TTC549 (cell line): ENCODE measurements around the gene KCTD1.

Experiments used
- FAIRE-seq: peaks from 2 replicates; lab custom pipeline; 2012; peaks lifted over from hg19 to GRCh38; lab: Jason Lieb, UNC

Gene KCTD1

GRCh38 chr18:26521617-26522016 lies 26.7 kb downstream of the KCTD1 start:
- FAIRE-seq, result no peak

- no peak for FAIRE-seq
Observed at GRCh38 chr18:26520974-26521373, 27.4 kb downstream of the KCTD1 start.

- no peak for FAIRE-seq
Observed at GRCh38 chr18:26519114-26519513, 29.2 kb downstream of the KCTD1 start.

GRCh38 chr18:26516964-26517363 lies 31.4 kb downstream of the KCTD1 start:
- no peak for FAIRE-seq

GRCh38 chr18:26515643-26516487 lies 32.5 kb downstream of the KCTD1 start:
- FAIRE-seq, result no peak

- no peak for FAIRE-seq
Observed at GRCh38 chr18:26511339-26512071, 36.8 kb downstream of the KCTD1 start.

- FAIRE-seq, result no peak
Observed at GRCh38 chr18:26510337-26510736, 38.0 kb downstream of the KCTD1 start.

GRCh38 chr18:26506012-26506411 lies 42.3 kb downstream of the KCTD1 start:
- FAIRE-seq, result no peak

- no peak for FAIRE-seq
Observed at GRCh38 chr18:26504831-26505230, 43.5 kb downstream of the KCTD1 start.

- no peak for FAIRE-seq
Observed at GRCh38 chr18:26503382-26503781, 45.0 kb downstream of the KCTD1 start.

GRCh38 chr18:26502823-26503222 lies 45.5 kb downstream of the KCTD1 start:
- FAIRE-seq, result no peak

GRCh38 chr18:26497866-26498265 lies 50.5 kb downstream of the KCTD1 start:
- no peak for FAIRE-seq

- FAIRE-seq, result no peak
Observed at GRCh38 chr18:26496528-26496927, 51.8 kb downstream of the KCTD1 start.

GRCh38 chr18:26495287-26495686 lies 53.1 kb downstream of the KCTD1 start:
- no peak for FAIRE-seq

- no peak for FAIRE-seq
Observed at GRCh38 chr18:26493021-26493420, 55.3 kb downstream of the KCTD1 start.

- FAIRE-seq, result no peak
Observed at GRCh38 chr18:26491194-26491816, 57.0 kb downstream of the KCTD1 start.

- no peak for FAIRE-seq
Observed at GRCh38 chr18:26489881-26490280, 58.5 kb downstream of the KCTD1 start.

GRCh38 chr18:26489191-26489590 lies 59.2 kb downstream of the KCTD1 start:
- no peak for FAIRE-seq

GRCh38 chr18:26488417-26489009 lies 59.8 kb downstream of the KCTD1 start:
- no peak for FAIRE-seq

GRCh38 chr18:26487437-26487836 lies 60.9 kb downstream of the KCTD1 start:
- FAIRE-seq, result no peak

- no peak for FAIRE-seq
Observed at GRCh38 chr18:26483633-26484032, 64.7 kb downstream of the KCTD1 start.

GRCh38 chr18:26482569-26482968 lies 65.8 kb downstream of the KCTD1 start:
- FAIRE-seq, result no peak
